GM15510 (cell line): ENCODE data around the gene SMNDC1.

Source experiments
- POLR2A ChIP-seq: IDR thresholded peaks from 3 replicates; pipeline ENCODE4 v1.6.1; 2011; ENCODE audit warnings: borderline replicate concordance; ENCODE audit not compliant: insufficient read length; ENCODE audit errors: extremely low read depth

SMNDC1 gene

GRCh38 chr10:110304780-110305421 is at the start of gene SMNDC1:
Gene SMNDC1, minus strand, starts transcription at chr10:110304920. Its CDS starts 1,333 bp downstream, at chr10:110303587.
- peak; percentile 93 for TF ChIP-seq POLR2A

GRCh38 chr10:110354322-110354766 is 49.6 kb upstream of the SMNDC1 start:
- no peak for TF ChIP-seq POLR2A

DNA sequence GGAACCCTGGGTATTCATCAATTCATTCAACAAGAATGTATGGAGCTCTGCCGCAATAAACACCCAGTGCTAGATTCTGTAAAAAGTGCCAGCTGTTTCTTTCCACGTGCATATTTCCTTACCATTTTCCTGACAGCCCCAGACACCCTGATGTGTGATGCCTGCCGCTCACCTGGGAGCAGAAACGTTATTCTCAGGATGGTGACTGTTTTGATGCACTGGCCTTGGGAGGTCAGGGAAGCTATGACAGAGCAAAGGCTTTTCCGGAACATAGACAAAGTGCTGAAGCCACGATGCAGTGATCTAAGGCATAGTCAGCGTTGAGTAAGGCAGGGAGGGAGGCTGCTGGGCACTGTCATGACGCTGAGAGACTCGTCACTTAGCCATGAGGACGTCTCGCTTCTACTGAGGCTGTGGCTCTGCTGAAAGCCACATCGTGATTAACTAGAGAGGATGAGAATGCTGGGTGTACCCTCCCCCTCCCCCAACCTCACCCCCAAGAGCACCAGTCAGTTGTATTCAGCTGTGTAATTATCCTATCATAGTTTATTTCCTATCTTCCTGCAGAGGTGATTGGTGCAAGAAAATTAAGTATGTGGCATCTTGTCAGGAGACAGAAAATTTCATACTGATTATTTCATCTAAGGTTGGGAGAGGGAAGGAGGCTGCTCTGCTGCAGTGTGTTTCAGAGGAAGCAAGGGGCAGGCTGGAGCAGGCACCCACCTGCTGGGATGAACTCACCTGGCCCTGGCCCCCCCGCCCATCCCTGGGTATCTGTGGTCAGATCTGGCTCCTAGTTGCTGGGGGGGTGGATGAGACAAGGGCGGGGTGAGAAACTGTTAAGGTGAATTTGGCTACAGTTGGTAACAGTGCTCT is 48.8 kb upstream of the SMNDC1 start:
- no peak for TF ChIP-seq POLR2A

GRCh38 chr10:110352930-110353243 is 48.2 kb upstream of the SMNDC1 start:
- no peak for TF ChIP-seq POLR2A

- TF ChIP-seq POLR2A = no peak
Observed at GRCh38 chr10:110350812-110351211, 46.1 kb upstream of the SMNDC1 start.

DNA sequence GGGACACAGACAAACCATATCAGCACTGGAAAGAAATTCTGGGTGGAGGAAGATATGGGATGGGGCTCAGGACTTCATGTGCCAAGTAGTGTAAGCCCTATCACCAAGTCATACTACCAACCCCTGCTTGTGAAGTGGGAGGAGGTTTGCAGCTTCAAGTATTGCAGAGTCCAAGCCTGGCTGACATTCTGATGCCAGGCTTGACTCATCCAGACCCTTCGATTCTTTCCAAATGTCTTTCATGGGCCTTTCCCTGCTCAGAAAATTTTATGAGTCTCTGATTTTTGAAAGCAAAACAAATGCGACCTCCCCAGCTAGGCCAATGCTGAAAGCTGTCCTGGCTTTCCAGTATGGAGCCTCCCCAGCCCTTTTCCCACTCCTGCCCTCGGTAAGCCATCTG is 45.1 kb upstream of the SMNDC1 start:
- TF ChIP-seq POLR2A = no peak

DNA sequence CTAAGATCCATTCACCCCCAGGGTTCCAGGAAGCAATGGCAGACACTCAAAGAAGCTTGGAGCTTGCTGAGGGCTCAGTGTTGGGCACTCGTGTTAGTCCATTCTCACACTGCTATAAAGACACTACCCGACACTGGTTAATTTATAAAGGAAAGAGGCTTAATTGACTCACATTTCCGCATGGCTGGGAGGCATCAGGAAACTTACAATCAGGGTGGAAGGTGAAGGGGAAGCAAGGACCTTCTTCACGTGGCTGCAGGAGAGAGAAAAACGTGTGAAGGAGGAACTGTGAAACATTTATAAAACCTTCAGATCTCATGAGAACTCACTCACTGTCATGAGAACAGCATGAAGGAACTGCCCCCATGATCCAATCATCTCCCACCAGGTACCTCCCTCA is 44.7 kb upstream of the SMNDC1 start:
- TF ChIP-seq POLR2A = no peak

- no peak for TF ChIP-seq POLR2A
Observed at GRCh38 chr10:110348336-110348735, 43.6 kb upstream of the SMNDC1 start.

DNA sequence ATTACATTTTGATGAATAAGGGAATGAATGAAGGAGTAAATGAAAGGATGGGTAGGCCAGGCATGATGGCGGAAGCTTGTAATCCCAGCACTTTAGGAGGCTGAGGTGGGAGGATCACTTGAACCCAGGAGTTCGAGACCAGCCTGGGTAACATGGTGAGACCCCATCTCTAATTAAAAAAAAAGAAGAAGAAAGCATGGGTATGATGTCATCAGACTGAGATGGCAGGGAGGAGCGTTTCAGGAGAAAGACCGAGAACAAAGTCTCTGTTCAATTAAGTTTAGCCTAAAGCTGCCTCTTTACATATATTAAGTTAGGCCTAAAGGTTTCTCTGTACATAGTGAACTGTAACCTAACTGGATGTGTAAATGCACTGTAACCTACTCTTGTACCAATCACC is 42.2 kb upstream of the SMNDC1 start:
- TF ChIP-seq POLR2A = no peak

DNA sequence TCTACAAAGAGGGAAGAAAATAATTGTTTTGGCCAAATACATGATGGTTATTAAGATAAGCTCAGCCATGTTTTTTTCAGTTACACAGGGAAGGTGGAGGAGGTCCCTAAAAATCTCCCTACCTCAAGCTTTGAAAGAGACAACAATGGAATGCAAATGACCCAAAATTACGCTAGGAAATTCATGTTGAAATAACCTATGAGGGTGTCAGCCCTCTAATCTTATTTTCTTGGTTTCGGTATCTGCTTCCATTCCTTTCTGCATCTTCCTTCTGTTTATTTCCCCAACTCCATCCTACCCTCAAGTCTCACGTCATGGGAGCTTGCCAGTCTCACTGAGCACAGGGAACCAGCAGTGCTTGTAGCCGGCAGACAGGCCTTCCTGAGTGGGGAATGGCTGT is 40.6 kb upstream of the SMNDC1 start:
- TF ChIP-seq POLR2A = no peak

- TF ChIP-seq POLR2A = no peak
Observed at GRCh38 chr10:110344622-110345021, 39.9 kb upstream of the SMNDC1 start.

DNA sequence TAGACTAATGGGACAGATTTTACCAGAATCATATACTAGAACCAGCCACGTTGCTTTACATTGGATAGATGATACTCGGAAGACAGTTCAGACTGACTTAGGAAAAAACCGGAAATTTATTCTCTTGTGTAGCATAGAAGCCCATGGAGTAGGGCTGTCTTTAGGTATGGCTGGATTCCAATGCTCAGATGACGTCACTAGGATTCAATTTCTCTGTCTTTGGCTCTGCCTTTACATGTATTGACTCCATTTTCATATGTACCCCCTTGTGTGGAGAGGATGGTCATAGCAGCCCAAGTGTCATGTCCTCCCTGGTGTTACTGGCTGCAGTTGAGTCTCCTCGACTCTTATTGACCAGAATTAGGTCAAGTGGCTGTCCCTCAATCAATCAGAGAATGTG is 39.2 kb upstream of the SMNDC1 start:
- no peak for TF ChIP-seq POLR2A

DNA sequence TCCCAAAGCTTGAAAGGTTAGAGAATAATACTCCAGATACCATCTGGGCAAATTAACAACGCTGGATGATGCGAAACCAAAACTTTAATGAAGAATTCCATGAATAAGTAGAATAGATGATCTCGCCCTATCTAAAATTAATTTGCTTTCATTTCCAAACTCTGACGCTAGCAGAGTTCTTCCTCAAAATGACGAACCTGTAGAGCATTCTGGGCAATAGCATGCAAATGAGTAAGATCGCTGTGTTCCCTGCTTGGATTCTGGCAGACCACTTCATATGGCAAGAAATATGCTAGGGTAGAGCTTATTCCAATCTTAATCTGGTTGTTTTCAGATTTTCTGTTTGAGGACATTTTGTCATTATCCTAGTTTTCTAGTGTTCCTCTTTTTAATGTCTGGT is 36.1 kb upstream of the SMNDC1 start:
- TF ChIP-seq POLR2A = no peak

DNA sequence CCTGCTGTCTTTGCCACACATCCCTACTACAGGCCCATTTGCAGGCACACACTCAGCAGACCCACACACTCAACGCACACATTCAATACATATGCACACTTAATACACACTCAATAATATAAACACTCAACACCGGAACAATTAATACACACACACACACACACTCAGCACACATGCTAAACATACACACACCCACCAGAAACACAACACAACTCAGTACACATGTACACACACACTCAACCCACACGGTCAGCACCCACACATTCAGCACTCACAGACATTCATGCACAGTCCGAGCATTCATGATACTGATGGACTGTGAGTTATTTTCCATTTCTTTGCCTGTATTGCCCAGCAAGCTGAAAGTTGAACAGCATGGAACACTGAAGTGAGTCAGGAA is 35.4 kb upstream of the SMNDC1 start:
- no peak for TF ChIP-seq POLR2A

GRCh38 chr10:110337906-110338305 is 33.2 kb upstream of the SMNDC1 start:
- TF ChIP-seq POLR2A = no peak

DNA sequence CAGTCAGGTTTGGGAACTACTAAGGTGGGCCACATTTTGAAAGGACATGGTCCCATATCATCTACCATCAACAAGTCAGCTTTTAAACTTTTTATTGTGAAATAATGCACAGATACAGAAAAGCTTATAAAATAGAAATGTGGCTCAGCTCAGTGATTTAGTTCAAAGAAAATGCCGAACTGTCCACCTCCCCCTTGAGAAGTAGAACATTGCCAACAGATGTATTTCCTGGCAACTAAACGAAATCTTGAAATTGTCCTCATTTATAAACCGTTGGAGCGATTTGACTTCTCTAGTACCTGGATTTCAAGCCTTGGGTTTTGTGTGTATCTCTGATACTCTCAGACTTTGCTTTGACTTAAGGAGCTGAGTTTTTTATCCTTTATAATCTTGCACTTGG is 32.7 kb upstream of the SMNDC1 start:
- TF ChIP-seq POLR2A = no peak
